ENCODE measurements around the gene SLC39A11. TPM values are rescaled to one million over a fixed set of nuclear protein-coding genes. Genes with fewer than 3 reads are reported as not detected.

Gene SLC39A11
- total and polyA plus RNA-seq, 2 of the 13 experiments (the other 11 are each of a cell fraction or from before 2014, with no cell fraction given) = 17.2 to 31.5 TPM

DNA sequence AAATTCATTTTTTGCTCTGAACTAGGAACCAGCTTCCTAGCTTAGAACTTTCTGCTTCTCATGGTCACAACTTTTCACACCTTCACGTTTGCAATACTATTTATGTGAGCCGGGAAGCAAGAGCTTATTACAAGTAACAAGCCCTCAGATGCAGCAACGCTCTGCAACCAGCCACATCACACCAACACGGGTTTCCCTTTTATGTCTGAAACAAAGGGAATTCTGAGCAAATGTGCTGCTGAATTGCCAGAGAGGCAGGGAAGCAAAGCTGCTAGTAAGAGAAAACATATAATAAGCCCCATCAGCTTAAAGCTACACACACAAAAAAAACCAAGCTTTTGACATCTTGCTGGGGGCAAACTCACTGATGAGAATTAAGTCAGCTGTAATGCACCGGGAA, 122.2 kb downstream of the SLC39A11 start:
- peaks cover 39% of the 10 kb centered on the region for H3K4me1 ChIP-seq (ENCODE audit: insufficient read depth, low read length)
- H3K79me2 ChIP-seq (ENCODE audit: insufficient read depth, low read length) = no peaks in the 10 kb centered on the region
- WGBS (ENCODE audit: low lambda C conversion rate) = 66% methylated on average over 5 of the region's 5 CpGs
- in situ Hi-C loops (cut with HindIII; ENCODE audit: extremely low pct_ligation_motif_present, low pct_unique_long_range_greater_than_20kb) (loop anchor here (10.0 to 25.0 kb wide), 2 partner anchors 235 to 417 kb away; no protein-coding TSS in a partner anchor), intact Hi-C loops (cut with micrococcal nuclease; ENCODE audit: unreplicated experiment) (no loop called here)
- ATAC-seq (no peak), DNase-seq (ENCODE audit: low spot score) (no peak), FAIRE-seq (no peak)
- peaks cover 36% of the 10 kb centered on the region for H4K20me1 ChIP-seq (ENCODE audit: insufficient read depth, low read length)
- H3K27ac ChIP-seq (ENCODE audit: extremely low read length, insufficient read depth, low read length) = no peak overlapping the region
- TF ChIP-seq ZNF343 (CRISPR knock-in tag; IDR thresholded peaks at IDR 0.05) (no peak), IKZF4 (CRISPR knock-in tag; IDR thresholded peaks at IDR 0.05; ENCODE audit: borderline replicate concordance, low read depth, not compliant biosample characterization) (no peak), ZFP36L2 (CRISPR knock-in tag; IDR thresholded peaks at IDR 0.05) (no peak), POLR2G (IDR thresholded peaks at IDR 0.05; ENCODE audit: low read depth, low read length) (no peak), ZFP36L1 (CRISPR knock-in tag; IDR thresholded peaks at IDR 0.05) (no peak), FOXP1 (IDR thresholded peaks at IDR 0.05) (no peak), FOXP1 (CRISPR knock-in tag; IDR thresholded peaks at IDR 0.05) (no peak), MEIS2 (CRISPR knock-in tag; IDR thresholded peaks at IDR 0.05) (no peak), DMAP1 (CRISPR knock-in tag; IDR thresholded peaks at IDR 0.05) (no peak), THAP11 (CRISPR knock-in tag; IDR thresholded peaks at IDR 0.05) (no peak), ZMYM4 (CRISPR knock-in tag; IDR thresholded peaks at IDR 0.05) (no peak), MED8 (CRISPR knock-in tag; IDR thresholded peaks at IDR 0.05; ENCODE audit: insufficient replicate concordance) (no peak), ZBTB38 (CRISPR knock-in tag; IDR thresholded peaks at IDR 0.05) (no peak), ZNF616 (CRISPR knock-in tag; IDR thresholded peaks at IDR 0.05; ENCODE audit: low read depth) (no peak), CBX5 (CRISPR knock-in tag; IDR thresholded peaks at IDR 0.05; ENCODE audit: borderline replicate concordance) (no peak)
- no peaks in the 10 kb centered on the region for H3K36me3 ChIP-seq (replicated peaks in 1 of 2; ENCODE audit: control insufficient read depth in 1 of 2, insufficient read depth in 2 of 2, low read length in 2 of 2)
- no peak overlapping the region for H3K4me3 ChIP-seq (replicated peaks in 1 of 3; ENCODE audit: insufficient read depth in 1 of 3, low read depth in 2 of 3, low read length in 3 of 3)
- H2AFZ ChIP-seq (ENCODE audit: low read length) = no peak overlapping the region
- no peak overlapping the region for H3K9ac ChIP-seq (ENCODE audit: insufficient read depth, low read depth, low read length)
- no TSS peak for BruUV-seq (replicated peaks)
- no peaks in the 10 kb centered on the region for H3K9me3 ChIP-seq (ENCODE audit: low read length)
- POLR2A ChIA-PET = no interaction called here
- H3K27me3 ChIP-seq (ENCODE audit: control insufficient read depth in 1 of 2, insufficient read depth in 2 of 2, low read length in 2 of 2) = peaks cover 2 to 17% of the 10 kb centered on the region in 2 experiments; a peak in 4 of 5 replicates
- H3K4me2 ChIP-seq (ENCODE audit: low read depth, low read length) = no peak overlapping the region
- CTCF ChIA-PET (ENCODE audit: low intra/inter-chr PET ratio, low total read pairs) = no interaction called here

All from HepG2 (cell line).